GM06990 (cell line): ENCODE results near the gene ZBTB48.

Experiments used
- DNase-seq: peaks from one replicate; pipeline ENCODE4 v3.0.0-alpha.2; 2011; ENCODE audit not compliant: insufficient read length; ENCODE audit errors: extremely low read depth
- H3K27me3 ChIP-seq: replicated peaks from 2 replicates; pipeline ENCODE4 v1.6.0; 2011; ENCODE audit warnings: low read length; ENCODE audit not compliant: control insufficient read depth, insufficient read depth
- H3K36me3 ChIP-seq: 2 replicates; pipeline ENCODE4 v1.5.1; 2011; ENCODE audit warnings: low read length; ENCODE audit not compliant: control insufficient read depth, insufficient read depth
- H3K4me3 ChIP-seq: replicated peaks from 2 replicates; pipeline ENCODE4 v1.5.1; 2011; ENCODE audit warnings: low read depth, mild to moderate bottlenecking, control low read depth, low read length
- TF ChIP-seq, protein P1 (sequence below): IDR thresholded peaks from 2 replicates; pipeline ENCODE4 v1.5.1; 2011; ENCODE audit warnings: low read length, control low read depth, mild to moderate bottlenecking, inconsistent platforms; ENCODE audit not compliant: insufficient read depth, poor library complexity, severe bottlenecking

ZBTB48 gene

GRCh38 chr1:6627031-6627430, 47.2 kb downstream of the ZBTB48 start:
- peaks cover 11% of the 10 kb centered on the region for H3K36me3 ChIP-seq
- H3K4me3 ChIP-seq = no peak overlapping the region
- DNase-seq = no peak
- no peaks in the 10 kb centered on the region for H3K27me3 ChIP-seq
- TF ChIP-seq, protein P1, sequence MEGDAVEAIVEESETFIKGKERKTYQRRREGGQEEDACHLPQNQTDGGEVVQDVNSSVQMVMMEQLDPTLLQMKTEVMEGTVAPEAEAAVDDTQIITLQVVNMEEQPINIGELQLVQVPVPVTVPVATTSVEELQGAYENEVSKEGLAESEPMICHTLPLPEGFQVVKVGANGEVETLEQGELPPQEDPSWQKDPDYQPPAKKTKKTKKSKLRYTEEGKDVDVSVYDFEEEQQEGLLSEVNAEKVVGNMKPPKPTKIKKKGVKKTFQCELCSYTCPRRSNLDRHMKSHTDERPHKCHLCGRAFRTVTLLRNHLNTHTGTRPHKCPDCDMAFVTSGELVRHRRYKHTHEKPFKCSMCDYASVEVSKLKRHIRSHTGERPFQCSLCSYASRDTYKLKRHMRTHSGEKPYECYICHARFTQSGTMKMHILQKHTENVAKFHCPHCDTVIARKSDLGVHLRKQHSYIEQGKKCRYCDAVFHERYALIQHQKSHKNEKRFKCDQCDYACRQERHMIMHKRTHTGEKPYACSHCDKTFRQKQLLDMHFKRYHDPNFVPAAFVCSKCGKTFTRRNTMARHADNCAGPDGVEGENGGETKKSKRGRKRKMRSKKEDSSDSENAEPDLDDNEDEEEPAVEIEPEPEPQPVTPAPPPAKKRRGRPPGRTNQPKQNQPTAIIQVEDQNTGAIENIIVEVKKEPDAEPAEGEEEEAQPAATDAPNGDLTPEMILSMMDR = no peak

GRCh38 chr1:6627841-6628545, 48.2 kb downstream of the ZBTB48 start:
- Histone ChIP-seq H3K4me3 (no peak overlapping the region), H3K36me3 (peaks cover 11% of the 10 kb centered on the region), H3K27me3 (no peaks in the 10 kb centered on the region)
- no peak for DNase-seq
- TF ChIP-seq, protein P1 = no peak

DNA sequence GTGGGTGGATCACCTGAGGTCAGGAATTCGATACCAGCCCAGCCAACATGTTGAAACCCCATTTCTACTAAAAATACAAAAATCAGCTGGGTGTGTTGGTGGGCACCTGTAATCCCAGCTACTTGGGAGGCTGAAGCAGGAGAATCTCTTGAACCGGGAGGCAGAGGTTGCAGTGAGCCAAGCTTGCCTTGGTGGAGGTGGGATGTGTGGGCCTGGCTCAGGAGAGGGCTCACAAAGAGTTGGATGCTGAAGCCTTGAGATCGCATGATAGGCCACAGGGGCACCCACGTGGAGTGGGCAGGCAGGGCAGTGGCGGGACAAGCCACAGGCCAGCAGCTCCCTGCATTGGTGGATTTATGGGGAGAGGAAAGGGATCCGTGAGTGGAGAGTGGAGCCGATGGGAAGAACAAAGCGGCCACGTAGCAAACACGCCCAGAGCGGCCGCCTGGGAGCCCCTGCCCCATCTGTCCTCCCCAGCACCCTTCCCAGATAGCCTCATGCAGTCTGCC, 49.2 kb downstream of the ZBTB48 start:
- TF ChIP-seq, protein P1 = no peak
- Histone ChIP-seq H3K36me3 (peaks cover 14% of the 10 kb centered on the region), H3K27me3 (no peaks in the 10 kb centered on the region), H3K4me3 (no peak overlapping the region)
- no peak for DNase-seq

GRCh38 chr1:6630027-6630426, 50.2 kb downstream of the ZBTB48 start:
- H3K27me3 ChIP-seq = no peaks in the 10 kb centered on the region
- DNase-seq = no peak
- TF ChIP-seq, protein P1 = no peak
- H3K36me3 ChIP-seq = peaks cover 21% of the 10 kb centered on the region
- no peak overlapping the region for H3K4me3 ChIP-seq

- Histone ChIP-seq H3K36me3 (peaks cover 28% of the 10 kb centered on the region), H3K27me3 (no peaks in the 10 kb centered on the region), H3K4me3 (no peak overlapping the region)
- DNase-seq = no peak
- TF ChIP-seq, protein P1 = no peak
Observed at GRCh38 chr1:6631058-6631457, 51.3 kb downstream of the ZBTB48 start.
